Measurements from ENCODE around the gene DOCK8.

Gene DOCK8

GRCh38 chr9:431701-432100 is 217.0 kb downstream of the DOCK8 start:
- no peak for FAIRE-seq

DNA sequence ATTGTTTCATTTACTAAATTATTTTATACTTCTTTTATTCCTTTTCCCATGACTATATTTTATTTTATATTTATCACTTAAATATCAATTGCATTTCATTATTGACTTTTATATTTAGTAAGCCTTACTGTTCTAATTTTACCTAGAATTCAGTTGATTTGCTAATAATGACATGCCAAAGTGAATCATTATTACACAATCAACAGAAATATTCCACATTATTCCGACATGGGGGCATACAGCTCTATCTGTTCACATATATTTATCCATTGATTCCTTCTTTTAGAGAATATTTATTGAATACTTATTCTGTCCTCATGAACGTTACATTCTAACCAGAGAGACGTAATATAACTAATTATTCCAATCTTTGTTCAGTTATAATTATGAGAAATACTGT is 221.8 kb downstream of the DOCK8 start:
- FAIRE-seq: no peak

DNA sequence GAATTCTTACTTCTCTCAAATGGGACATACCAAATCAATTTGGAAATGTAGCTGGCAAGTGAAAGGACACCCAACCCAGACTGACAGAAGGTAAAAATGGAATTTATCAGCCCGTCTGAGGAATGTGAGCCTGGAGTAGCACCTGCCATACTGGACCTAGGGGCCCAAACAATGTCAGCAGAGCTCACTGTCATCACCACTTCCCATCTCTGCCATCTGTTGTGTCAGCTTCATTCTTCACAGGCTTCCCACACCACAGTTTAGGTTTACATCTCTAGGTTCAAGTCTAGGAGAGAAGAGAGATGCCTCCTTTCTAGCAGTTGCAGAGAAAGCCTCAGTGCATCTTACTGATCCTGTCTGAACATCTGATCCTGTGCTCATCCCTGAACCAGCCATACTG is 222.4 kb downstream of the DOCK8 start:
- no peak for FAIRE-seq

DNA sequence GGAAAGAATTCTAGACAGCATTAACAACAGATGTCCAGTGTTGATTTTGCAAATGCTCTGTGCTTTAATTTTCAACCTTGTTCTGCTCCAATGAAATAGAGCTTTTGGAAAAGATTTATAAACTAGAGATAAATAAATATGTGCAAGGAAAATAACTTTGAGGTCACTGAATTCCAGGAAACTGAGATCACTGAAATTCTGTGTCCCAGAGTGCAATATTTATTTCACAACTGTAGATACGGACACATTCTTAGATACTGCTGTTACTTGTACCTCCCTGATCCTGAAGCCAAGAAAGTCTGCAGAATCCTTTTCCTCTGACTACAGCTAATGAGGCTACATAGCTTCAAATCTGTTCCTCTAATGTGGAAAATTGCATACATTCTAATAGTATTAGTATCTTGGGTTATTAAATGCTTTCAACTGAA is 222.9 kb downstream of the DOCK8 start:
- no peak for FAIRE-seq

GRCh38 chr9:438066-438465 is 223.4 kb downstream of the DOCK8 start:
- no peak for FAIRE-seq

DNA sequence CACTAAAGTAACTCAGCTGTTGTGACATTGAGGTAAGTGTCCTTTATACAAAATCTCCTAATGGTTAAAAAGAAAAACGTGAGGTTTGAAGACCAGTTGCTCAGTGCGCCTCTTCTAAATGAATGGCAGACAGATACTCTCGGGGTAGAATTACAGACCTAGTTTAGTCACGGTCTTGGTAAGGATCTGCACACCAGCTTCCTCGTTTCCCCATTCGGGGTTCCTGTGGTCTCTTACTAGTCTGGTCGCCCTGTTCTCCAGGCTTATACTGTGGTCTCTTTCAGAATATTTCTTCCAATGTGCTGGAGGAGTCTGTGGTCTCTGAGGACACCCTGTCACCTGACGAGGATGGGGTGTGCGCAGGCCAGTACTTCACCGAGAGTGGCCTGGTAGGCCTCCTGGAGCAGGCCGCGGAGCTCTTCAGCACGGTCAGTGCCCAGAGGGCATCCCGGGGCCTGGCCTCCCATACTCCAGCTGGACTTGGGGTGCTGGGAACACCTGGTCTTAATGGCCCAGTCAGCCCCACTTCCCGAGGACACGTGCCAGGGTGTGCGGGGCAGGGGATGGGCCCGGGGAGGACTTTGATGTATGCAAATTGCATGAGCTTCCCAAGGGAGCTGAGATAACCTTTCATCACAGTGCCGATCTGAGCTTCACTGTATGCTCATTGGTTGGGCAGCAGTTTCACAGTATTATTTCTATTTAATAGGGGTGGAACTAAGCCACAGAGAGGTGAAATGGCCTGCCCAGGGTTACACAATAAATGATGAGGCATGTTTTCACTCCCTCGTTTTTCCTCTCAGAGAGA is 224.5 kb downstream of the DOCK8 start:
- FAIRE-seq: no peak

DNA sequence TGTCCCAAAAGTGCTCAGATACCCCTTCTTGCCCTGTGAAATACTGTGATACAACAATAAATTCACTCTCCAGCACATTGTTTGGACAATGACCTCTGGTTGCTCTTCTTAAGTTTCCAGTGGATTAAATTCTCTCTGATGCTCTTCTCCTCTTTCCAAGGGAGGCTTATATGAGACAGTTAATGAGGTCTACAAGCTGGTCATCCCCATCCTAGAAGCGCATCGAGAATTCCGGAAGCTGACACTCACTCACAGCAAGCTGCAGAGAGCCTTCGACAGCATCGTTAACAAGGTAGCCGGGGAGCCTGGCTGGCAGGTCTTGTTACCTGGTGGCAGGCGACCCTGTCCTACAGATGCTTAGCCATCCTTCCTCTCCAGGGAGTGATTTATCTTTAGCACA is 226.5 kb downstream of the DOCK8 start:
- no peak for FAIRE-seq

DNA sequence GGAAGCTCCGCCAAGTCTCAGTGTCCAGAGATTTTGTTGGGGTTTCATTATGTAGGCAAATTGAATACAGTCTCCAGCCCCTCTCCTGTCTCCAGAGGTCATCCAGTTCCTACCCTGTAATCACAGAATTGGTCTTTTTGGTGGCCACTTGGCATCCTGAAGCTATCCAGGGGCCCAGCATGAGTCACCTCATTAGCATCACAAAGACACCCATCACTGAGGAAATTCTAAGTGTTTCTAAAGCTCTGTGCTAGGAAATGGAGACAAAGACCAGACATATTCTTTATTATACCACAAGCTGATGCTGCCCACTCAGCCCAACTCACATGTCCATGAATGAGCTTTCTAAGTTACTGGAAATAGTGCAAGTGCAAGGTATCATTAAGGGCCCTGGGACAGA is 229.9 kb downstream of the DOCK8 start:
- FAIRE-seq: no peak

- FAIRE-seq: no peak
Observed at GRCh38 chr9:445033-445432, 230.4 kb downstream of the DOCK8 start.

DNA sequence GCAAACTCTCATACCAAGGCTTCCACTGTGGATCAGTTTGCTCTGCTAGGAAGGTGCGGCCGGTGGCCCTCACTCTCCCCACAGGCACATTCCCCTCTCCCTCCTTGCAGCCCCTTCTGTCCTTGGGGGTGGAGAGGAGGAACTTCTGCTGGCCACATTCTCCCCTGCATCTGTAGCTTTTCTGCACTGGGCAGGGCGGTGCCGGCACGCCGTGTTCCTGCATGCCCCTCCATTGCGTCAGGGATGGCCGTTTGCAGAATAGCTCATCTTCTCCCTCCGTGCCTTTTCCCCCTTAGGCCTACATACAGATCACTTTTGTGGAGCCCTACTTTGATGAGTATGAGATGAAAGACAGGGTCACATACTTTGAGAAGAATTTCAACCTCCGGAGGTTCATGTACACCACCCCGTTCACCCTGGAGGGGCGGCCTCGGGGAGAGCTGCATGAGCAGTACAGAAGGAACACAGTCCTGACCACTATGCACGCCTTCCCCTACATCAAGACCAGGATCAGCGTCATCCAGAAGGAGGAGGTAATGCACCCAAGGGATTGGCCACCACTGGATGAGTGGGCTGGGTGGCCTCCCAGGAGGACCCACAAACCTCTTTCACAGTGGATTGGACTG is 231.5 kb downstream of the DOCK8 start:
- no peak for FAIRE-seq

GRCh38 chr9:447230-448025 is 232.8 kb downstream of the DOCK8 start:
- no peak for FAIRE-seq

DNA sequence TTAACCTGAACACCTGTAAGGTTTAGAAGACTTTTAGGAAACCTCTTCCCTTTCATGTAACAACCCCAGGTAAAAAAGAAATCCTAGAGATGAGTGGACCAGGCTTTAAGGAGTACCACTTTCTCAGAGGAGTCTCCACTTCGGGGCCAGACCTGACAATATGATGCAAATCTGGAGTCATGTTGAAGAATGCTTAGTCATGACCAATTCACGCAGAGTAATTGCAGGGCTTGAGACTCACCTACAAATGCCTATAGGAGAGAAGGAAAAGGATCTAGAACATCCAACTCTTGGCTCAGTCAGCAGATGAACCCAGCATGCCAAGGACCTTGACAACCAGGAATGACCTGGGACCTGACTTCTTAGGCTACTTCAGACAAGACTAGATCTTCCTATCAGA is 235.4 kb downstream of the DOCK8 start:
- FAIRE-seq: no peak

DNA sequence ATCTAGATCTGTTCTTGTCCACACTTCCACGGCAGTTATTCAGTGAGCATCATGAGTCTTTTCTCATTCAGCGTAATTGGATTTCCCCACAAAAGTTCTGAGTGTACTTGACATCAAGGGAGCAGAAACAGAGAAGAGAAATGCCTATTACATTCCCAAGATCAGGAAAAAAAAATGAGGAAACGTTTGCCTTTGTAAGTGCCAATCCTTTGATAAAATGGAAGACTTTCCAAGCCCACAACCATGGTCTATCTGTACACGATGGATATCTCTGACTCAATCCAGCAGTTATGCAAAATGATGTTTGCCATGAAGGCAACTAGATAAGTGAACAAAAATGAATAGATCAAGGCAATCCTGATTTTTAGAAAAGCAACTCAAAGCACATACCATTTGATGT is 235.9 kb downstream of the DOCK8 start:
- FAIRE-seq: no peak

DNA sequence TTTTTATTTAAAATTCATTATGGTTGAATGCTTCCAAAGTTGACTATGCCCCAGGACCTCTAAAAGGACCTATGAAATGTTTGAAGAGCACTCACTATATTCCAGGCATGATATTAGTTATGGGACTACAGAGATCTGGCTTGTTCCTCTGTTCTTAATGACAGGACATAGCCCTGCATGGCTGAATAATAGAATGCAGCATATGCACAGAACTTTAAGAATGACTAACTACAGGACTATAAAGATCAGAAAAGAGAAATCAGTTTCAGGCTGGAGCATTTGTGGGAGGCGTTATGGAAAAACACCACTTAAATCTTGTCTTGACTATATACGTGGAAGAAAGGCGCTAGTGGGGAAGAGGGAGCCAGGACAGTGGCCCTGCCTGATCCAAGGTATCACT is 239.2 kb downstream of the DOCK8 start:
- FAIRE-seq: no peak

DNA sequence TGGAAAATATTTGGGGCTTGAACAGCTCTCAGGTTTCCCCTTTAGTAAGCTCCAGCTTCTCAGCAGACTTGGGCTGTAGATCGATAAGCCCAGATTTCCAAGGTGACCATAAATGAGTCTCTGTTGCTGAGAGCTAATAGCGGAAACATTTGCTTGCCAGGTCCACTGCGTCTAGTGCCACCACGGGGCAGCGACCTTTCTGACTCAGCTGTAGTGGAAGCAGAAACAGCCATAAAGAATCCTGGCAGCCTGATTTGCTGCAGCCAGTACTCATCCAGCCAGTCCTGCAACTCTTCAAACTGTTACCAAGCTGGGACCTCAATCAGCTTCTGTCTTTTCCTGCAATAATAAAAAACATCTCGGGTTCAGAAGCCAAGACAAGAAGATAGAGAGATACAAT is 241.7 kb downstream of the DOCK8 start:
- FAIRE-seq: no peak

- no peak for FAIRE-seq
Observed at GRCh38 chr9:458590-458989, 243.9 kb downstream of the DOCK8 start.

DNA sequence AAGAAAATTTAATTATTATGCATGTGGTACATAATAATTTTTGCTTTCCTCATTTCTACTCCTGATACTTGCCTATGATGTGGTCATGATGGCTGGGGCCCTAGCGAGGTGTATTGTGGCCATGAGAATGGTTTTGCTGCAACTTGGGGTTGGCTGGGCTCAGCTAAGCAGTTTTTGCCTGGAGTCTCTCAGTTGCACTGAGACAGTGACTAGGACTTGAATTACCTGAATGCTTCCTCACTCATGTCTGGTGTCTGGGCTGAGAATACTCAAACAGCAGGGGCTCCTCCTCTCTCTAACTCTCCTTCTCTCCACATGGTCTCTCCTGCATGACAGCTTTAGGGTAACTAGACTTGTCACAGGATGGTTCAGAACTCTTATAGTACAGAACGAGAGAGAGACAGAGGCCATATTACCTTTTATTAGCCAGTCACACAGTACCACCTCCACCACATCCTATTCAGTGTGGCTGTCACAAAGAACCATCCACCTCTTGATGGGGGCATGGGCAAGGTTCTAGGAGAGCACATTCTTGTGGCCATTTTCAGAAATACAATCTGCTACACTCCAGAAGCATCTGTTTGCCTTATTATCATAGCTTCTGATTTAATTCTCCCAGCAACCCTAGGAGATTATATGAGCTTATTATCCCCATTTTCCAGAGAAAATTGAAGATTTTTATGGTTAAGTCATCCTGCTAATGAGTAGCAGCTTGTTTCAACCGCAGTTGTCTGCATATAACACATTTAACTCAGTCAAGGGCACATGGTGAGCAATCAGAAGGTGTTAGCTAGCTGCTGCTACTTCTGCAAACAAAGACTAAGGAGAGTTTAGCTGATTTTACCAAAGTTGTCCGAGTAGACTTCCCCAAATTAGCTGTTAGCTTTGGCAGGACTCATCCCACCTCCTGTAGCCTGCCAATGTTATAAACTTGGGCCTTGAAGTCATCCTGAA is 245.1 kb downstream of the DOCK8 start:
- no peak for FAIRE-seq

GRCh38 chr9:462121-462520 is 247.5 kb downstream of the DOCK8 start:
- FAIRE-seq: no peak

- no peak for FAIRE-seq
Observed at GRCh38 chr9:462606-463005, 247.9 kb downstream of the DOCK8 start.

DNA sequence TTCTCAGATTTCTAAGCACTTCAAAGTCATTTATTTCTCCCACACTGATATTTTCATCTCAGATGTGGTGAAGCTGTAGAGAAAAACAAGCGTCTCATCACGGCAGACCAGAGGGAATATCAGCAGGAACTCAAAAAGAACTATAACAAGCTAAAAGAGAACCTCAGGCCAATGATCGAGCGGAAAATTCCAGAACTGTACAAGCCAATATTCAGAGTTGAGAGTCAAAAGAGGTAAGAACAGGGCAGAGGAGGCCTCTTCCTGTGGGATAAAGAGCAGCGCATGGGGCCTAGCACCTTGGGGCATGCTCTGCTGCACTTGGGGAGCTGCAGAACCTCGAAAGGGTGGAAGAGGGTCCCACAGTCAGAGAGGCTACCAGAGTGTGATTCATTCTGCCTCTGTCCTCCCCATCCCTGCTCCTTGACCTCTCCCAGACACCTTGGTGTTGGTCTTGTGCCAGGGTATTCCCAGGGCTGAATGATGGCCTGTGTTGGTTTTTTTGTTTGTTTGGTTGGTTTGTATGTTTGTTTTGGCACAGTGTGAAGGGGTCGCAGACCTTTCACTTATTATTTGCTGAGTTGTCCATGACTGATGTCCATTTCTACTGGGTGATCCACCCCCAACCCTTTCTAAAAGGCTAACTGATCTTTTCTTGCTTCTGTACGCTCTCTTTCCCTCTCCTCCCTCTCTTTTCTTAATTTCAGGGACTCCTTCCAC is 248.9 kb downstream of the DOCK8 start:
- no peak for FAIRE-seq

- no peak for FAIRE-seq
Observed at GRCh38 chr9:466747-467146, 252.1 kb downstream of the DOCK8 start.
